BJ (cell line): ENCODE measurements around the gene HELLS. TPM values are rescaled to one million over a fixed set of nuclear protein-coding genes. Genes with fewer than 3 reads are reported as not detected.
"Not testable (repeated sequence)": the region's sequence is repeated elsewhere in the genome, so short reads cannot be mapped to it uniquely, and the experiment has no call there.

Source experiments
- CTCF ChIA-PET: fragments of 350-600 bp; formaldehyde crosslinking; extraction: SDS; loops from one replicate; lab custom pipeline; 2021; ENCODE audit warnings: antibody characterized with exemption, inconsistent platforms; lab: Yijun Ruan, JAX
- POLR2A ChIA-PET: fragments of 300-600 bp; sonication (Branson Sonifier 250); formaldehyde crosslinking; extraction: SDS; loops from one replicate; lab custom pipeline; 2021; ENCODE audit warnings: antibody characterized with exemption; lab: Charles Lee
- DNase-seq: peaks from one replicate; pipeline ENCODE4 v3.0.0-alpha.2; 2011; ENCODE audit warnings: low read depth
- H3K27me3 ChIP-seq: 2 replicates; pipeline ENCODE4 v1.6.0; 2011; ENCODE audit warnings: low read length; ENCODE audit not compliant: control insufficient read depth, insufficient read depth
- H3K36me3 ChIP-seq: 2 replicates; pipeline ENCODE4 v1.5.1; 2011; ENCODE audit warnings: low read length; ENCODE audit not compliant: control insufficient read depth, insufficient read depth
- H3K4me3 ChIP-seq: 2 replicates; pipeline ENCODE4 v1.5.1; 2011; ENCODE audit warnings: low read depth, mild to moderate bottlenecking, control low read depth, low read length
- polyA plus RNA-seq: library from polyadenylated mRNA; depleted of rRNA; stranded (reverse); fragments of >200 nt; gene quantifications from 2 replicates; pipeline ENCODE4 v1.2.3, GENCODE V29; 2011
- TF ChIP-seq, protein P1 (sequence below): IDR thresholded peaks from 2 replicates; pipeline ENCODE4 v1.5.1; 2011; ENCODE audit warnings: low read depth, mild to moderate bottlenecking, control low read depth, inconsistent platforms, low read length, moderate library complexity; ENCODE audit not compliant: insufficient read depth

HELLS gene
- polyA plus RNA-seq, 1 experiment, result 6.7 TPM

DNA sequence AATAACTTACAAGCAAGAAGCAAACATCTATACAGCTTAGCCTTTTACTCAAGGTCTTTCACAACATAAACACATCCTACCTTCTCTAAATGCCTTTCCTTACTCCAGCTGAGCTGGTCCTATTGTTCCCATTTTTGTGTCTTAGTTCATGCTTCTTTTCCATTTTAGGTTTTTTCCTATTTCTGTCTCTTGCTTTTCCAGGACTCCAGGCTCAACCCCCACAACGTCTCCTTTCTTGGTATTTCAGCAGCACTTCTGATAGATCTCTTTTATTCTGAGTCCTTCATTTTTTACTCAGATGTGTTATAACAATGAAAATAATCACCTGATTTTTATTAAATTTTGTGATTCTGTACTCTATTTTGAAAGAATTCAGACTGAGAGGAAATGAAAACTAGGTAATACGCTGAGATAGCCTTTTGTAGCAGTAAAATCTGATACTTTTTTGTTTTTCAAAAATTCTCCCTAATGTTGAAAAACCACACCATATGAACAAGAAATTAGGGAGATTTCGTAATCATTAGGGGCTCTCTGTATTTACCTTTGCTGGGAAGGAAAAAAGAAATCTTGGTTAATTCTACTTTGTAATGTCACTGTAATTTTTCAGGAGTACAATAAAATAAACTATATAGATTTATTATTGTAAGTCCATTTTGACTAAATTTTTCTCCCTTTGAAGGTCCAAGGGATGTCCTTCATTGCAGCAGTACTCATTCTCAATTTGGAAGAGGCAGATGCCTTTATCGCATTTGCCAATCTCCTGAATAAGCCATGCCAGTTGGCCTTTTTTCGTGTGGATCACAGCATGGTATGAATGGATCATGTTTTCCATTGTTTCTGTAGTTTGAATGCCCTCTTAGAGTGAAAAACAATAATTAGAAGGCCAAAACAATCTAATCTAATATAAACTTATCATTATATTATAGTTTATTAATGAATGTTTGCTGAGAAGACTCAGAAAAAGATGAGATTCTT, 24.0 kb upstream of the HELLS start:
- no peak for DNase-seq
- no peak overlapping the region for H3K4me3 ChIP-seq
- H3K36me3 ChIP-seq, result peaks cover 1% of the 10 kb centered on the region; the same call in 1 of the 2 replicates
- ChIA-PET CTCF (no interaction called here), POLR2A (no interaction called here)
- no peaks in the 10 kb centered on the region for H3K27me3 ChIP-seq
- TF ChIP-seq, protein P1, sequence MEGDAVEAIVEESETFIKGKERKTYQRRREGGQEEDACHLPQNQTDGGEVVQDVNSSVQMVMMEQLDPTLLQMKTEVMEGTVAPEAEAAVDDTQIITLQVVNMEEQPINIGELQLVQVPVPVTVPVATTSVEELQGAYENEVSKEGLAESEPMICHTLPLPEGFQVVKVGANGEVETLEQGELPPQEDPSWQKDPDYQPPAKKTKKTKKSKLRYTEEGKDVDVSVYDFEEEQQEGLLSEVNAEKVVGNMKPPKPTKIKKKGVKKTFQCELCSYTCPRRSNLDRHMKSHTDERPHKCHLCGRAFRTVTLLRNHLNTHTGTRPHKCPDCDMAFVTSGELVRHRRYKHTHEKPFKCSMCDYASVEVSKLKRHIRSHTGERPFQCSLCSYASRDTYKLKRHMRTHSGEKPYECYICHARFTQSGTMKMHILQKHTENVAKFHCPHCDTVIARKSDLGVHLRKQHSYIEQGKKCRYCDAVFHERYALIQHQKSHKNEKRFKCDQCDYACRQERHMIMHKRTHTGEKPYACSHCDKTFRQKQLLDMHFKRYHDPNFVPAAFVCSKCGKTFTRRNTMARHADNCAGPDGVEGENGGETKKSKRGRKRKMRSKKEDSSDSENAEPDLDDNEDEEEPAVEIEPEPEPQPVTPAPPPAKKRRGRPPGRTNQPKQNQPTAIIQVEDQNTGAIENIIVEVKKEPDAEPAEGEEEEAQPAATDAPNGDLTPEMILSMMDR, result no peak

DNA sequence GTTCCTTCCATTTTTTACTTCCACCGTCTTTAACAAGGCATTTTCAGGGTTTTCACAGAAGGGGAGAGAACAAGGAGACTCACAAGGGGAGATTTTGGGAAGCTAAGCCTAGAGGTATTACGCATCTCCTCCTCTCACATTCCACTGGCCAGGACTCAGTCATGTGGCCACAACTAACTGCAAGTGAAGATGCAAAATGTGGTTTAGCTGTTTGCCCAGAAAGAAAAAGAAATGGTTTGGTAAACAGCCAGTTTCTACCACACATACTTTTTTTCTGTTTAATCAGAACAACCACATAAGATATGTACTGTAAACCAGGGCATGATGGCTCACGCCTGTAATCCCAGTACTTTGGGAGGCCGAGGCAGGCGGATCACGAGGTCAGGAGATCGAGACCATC, 21.4 kb upstream of the HELLS start:
- ChIA-PET CTCF (interaction anchor here (1.0 to 1.2 kb wide), 2 partner anchors 10 to 17 kb away, joined by 3 read pairs; no protein-coding TSS in a partner anchor), POLR2A (no interaction called here)
- no peaks in the 10 kb centered on the region for H3K36me3 ChIP-seq
- TF ChIP-seq, protein P1, result no peak
- no peak for DNase-seq
- no peak overlapping the region for H3K4me3 ChIP-seq
- H3K27me3 ChIP-seq, result no peaks in the 10 kb centered on the region

DNA sequence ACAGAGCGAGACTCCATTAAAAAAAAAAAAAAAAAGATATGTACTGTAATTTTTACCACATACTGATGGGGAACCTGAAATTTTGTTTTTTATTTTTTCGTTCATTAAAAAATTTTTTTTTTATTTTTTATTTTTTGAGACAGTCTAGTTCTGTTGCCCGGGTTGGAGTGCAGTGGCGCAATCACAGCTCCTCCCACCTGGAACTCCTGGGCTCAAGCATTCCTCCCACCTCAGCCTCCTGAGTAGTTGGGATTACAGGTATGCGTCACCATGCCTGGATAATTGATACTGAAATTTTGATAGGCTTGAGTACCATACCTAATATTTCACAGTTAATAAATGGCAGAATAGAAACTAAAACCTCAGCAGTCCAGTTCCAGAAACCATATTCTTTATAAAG, 20.9 kb upstream of the HELLS start:
- DNase-seq, result no peak
- Histone ChIP-seq H3K4me3 (no peak overlapping the region), H3K27me3 (no peaks in the 10 kb centered on the region), H3K36me3 (no peaks in the 10 kb centered on the region)
- POLR2A ChIA-PET, result no interaction called here
- TF ChIP-seq, protein P1, result no peak
- CTCF ChIA-PET, result interaction anchor here (1.2 kb wide), 1 partner anchor 18 kb away, joined by 3 read pairs; no protein-coding TSS in a partner anchor

DNA sequence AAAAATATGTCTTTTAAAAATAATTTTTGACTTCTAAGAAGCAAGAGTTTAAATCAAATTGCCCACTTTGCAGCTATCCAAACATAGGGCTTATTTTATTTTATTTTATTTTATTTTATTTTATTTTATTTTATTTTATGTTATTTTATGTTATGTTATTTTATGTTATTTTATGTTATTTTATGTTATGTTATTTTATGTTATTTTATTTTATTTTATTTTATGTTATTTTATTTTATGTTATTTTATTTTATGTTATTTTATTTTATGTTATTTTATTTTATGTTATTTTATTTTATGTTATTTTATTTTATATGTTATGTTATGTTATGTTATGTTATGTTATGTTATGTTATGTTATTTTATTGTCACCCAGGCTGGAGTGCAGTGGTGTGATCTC, 14.0 kb upstream of the HELLS start:
- POLR2A ChIA-PET, H3K27me3 ChIP-seq, DNase-seq, CTCF ChIA-PET, H3K36me3 ChIP-seq, H3K4me3 ChIP-seq: not testable (repeated sequence)

DNA sequence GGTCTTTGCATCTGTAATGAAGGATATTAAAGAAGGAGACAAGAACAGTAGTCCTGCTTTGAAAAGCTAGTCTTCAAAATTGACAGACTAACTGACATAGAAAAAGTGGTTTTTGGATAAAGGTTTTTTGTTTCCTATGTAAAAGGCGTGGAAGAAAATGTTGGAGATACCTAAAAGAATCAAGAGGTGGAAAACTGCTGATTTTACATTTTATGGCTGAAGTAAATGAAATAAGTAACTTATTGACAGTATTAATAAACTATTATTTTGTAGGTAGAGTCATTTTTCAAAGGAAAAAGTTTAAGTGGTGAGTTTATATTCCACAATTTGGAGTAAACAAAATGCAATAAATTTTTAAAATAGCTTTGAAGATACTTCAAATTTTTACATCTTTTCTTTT, 12.6 kb upstream of the HELLS start:
- CTCF ChIA-PET, result no interaction called here
- POLR2A ChIA-PET, result no interaction called here
- no peak for DNase-seq

DNA sequence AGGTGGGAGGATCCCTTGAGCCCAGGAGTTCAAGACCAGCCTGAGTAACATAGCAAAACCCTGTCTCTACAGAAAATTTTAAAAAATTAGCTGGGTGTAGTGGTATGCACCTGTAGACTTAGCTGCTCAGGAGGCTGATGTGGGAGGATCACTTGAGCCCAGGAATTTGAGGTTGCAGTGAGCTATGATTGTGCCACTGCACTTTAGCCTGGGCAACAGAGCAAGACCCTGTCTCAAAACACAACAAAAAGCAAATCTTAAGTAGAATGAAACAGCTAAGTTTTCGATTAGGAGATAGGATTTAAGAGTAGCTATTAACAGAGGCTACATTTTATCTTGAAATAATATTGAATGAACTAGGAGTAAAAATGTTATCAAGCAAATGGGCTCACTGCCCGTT, 3.3 kb upstream of the HELLS start:
- H3K27me3 ChIP-seq, H3K4me3 ChIP-seq, H3K36me3 ChIP-seq, DNase-seq, POLR2A ChIA-PET, CTCF ChIA-PET: not testable (repeated sequence)

More for the DNA sequence above, 12.6 kb upstream of the HELLS start:
- no peak overlapping the region for H3K4me3 ChIP-seq
- H3K36me3 ChIP-seq, result peaks cover 1% of the 10 kb centered on the region; the same call in 1 of the 2 replicates
- no peaks in the 10 kb centered on the region for H3K27me3 ChIP-seq
- TF ChIP-seq, protein P1, result no peak
